ENCODE data around the gene PIP4K2C.
A peak's percentile ranks its signal among the peaks of the same experiment; 100 is the strongest.

Gene PIP4K2C

DNA sequence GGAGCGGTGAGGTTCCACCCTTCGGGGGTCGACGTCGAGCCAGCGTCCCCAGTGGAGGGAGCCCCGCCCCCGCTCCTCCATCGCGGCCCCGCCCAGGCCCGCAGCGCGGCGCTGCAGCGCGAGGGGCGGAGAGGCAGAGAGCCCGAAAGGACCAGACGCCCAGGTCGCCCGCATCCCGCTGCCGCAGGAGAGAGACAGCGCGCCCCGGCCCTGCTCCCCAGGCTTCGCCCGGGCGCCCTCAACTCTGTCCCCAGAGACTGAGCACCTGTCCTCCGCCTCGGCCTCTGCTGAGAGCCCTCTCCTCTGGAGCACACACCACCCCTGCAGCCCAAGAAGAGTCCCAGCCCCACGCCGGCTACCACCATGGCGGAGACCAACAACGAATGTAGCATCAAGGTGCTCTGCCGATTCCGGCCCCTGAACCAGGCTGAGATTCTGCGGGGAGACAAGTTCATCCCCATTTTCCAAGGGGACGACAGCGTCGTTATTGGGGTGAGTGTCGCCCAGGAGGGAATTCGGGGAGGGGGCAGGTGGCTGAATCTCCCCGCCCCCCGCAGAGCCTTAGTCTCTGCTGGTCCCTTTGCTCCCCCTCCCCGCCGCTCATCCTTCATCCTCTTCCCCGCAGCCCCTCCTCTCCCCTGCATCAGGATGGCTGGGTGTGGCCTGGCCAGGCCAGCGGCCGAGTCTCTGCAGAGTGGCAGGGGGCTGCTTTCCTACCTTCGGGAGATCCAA lies 40.9 kb upstream of the PIP4K2C start, which contains the start of gene KIF5A:
KIF5A (plus strand) TSS at position 136 of the 732 bp plus-strand sequence; CDS start at position 364, 228 bp downstream.
- no peak for TF ChIP-seq EZH2 (IDR thresholded peaks at IDR 0.05; ENCODE audit: borderline replicate concordance, low read depth, low read length, severe bottlenecking)
- TF ChIP-seq, protein P1, sequence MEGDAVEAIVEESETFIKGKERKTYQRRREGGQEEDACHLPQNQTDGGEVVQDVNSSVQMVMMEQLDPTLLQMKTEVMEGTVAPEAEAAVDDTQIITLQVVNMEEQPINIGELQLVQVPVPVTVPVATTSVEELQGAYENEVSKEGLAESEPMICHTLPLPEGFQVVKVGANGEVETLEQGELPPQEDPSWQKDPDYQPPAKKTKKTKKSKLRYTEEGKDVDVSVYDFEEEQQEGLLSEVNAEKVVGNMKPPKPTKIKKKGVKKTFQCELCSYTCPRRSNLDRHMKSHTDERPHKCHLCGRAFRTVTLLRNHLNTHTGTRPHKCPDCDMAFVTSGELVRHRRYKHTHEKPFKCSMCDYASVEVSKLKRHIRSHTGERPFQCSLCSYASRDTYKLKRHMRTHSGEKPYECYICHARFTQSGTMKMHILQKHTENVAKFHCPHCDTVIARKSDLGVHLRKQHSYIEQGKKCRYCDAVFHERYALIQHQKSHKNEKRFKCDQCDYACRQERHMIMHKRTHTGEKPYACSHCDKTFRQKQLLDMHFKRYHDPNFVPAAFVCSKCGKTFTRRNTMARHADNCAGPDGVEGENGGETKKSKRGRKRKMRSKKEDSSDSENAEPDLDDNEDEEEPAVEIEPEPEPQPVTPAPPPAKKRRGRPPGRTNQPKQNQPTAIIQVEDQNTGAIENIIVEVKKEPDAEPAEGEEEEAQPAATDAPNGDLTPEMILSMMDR (IDR thresholded peaks at IDR 0.05; ENCODE audit: borderline replicate concordance, extremely low read depth, low read length, poor library complexity, severe bottlenecking), result no peak
- peaks cover 31% of the 10 kb centered on the region for H3K27me3 ChIP-seq (ENCODE audit: insufficient read depth, low read length, poor library complexity)
- peaks cover 19% of the 10 kb centered on the region for H3K79me2 ChIP-seq (ENCODE audit: insufficient read depth, low read length)
- DNase-seq, result no peak
- H4K20me1 ChIP-seq (ENCODE audit: insufficient read depth, low read length), result peaks cover 8% of the 10 kb centered on the region; the same call in 1 of the 2 replicates
- H3K9ac ChIP-seq (ENCODE audit: low read depth, low read length), result no peak within 1 kb of the TSS
- ATAC-seq (ENCODE audit: insufficient read depth, low read depth), result no peak
- H3K4me2 ChIP-seq (ENCODE audit: insufficient read depth, low read length), result no peak within 1 kb of the TSS
- peaks cover 13% of the 10 kb centered on the region; the same call in 1 of the 2 replicates for H3K36me3 ChIP-seq (ENCODE audit: insufficient read depth, low read length)
- H3K27ac ChIP-seq (ENCODE audit: low read length), result no peak within 1 kb of the TSS
- no peak within 1 kb of the TSS for H2AFZ ChIP-seq (ENCODE audit: low read depth, low read length)
- no peak within 1 kb of the TSS for H3K4me3 ChIP-seq (ENCODE audit: low read depth in 1 of 2, low read length in 2 of 2)
- peaks cover 21% of the 10 kb centered on the region for H3K4me1 ChIP-seq (ENCODE audit: insufficient read depth, low read length)
- H3K9me3 ChIP-seq (ENCODE audit: insufficient read depth, low read length, severe bottlenecking), result no peaks in the 10 kb centered on the region

DNA sequence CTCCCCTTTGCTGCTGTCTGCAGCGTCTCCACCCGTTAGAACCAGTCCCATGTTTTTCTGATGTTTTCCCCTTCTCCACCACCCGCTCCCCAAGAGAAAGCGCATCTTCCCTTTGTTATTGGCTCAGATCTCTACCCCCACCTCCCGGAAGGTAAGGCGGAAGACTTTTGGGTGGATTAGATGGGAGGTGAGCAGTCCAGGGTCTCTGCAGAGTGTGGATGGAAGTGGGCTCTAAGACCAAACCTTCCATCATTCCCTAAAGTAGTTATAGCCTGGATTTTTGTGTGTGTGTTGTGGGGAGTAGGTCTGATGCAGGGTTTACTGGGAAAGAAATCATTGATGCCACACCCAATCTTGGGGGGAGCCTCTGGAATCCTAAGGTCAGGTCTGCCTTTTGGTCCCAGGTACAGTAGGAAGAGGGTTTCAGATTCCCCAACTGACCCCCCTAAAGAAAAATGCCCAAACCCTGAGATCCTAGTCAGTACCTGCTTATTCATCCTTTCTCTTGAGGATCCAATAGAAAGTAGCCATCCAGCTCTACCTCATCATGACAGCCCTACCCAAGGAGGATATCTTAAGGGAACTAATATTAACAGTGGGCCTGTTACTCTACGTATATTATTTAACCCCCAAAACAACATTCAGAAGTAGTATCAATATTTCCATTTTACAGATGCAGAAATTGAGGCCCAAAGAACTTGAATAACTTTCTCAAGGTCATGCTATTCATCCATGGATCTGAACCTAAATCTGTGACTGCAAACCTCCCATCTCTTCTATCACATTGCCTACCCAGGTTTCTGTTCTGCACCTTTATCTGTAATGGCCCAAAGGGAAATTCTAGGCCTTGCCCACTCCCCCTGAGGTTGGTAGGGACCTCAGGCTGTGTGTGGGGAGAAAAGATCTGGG lies 40.1 kb upstream of the PIP4K2C start:
- Histone ChIP-seq H3K36me3 (ENCODE audit: insufficient read depth, low read length) (peaks cover 5% of the 10 kb centered on the region; the same call in 1 of the 2 replicates), H3K4me2 (ENCODE audit: insufficient read depth, low read length) (no peak overlapping the region), H3K4me1 (ENCODE audit: insufficient read depth, low read length) (peaks cover 13% of the 10 kb centered on the region), H3K9ac (ENCODE audit: low read depth, low read length) (no peak overlapping the region), H3K9me3 (ENCODE audit: insufficient read depth, low read length, severe bottlenecking) (no peaks in the 10 kb centered on the region), H3K27me3 (ENCODE audit: insufficient read depth, low read length, poor library complexity) (peaks cover 31% of the 10 kb centered on the region), H3K4me3 (ENCODE audit: low read depth in 1 of 2, low read length in 2 of 2) (no peak overlapping the region), H3K79me2 (ENCODE audit: insufficient read depth, low read length) (peaks cover 11% of the 10 kb centered on the region), H4K20me1 (ENCODE audit: insufficient read depth, low read length) (peaks cover 6% of the 10 kb centered on the region; the same call in 1 of the 2 replicates), H2AFZ (ENCODE audit: low read depth, low read length) (no peak overlapping the region), H3K27ac (ENCODE audit: low read length) (no peak overlapping the region)
- TF ChIP-seq, protein P1 (IDR thresholded peaks at IDR 0.05; ENCODE audit: borderline replicate concordance, extremely low read depth, low read length, poor library complexity, severe bottlenecking), result no peak
- TF ChIP-seq EZH2 (IDR thresholded peaks at IDR 0.05; ENCODE audit: borderline replicate concordance, low read depth, low read length, severe bottlenecking), result no peak
- DNase-seq (no peak), ATAC-seq (ENCODE audit: insufficient read depth, low read depth) (no peak)

DNA sequence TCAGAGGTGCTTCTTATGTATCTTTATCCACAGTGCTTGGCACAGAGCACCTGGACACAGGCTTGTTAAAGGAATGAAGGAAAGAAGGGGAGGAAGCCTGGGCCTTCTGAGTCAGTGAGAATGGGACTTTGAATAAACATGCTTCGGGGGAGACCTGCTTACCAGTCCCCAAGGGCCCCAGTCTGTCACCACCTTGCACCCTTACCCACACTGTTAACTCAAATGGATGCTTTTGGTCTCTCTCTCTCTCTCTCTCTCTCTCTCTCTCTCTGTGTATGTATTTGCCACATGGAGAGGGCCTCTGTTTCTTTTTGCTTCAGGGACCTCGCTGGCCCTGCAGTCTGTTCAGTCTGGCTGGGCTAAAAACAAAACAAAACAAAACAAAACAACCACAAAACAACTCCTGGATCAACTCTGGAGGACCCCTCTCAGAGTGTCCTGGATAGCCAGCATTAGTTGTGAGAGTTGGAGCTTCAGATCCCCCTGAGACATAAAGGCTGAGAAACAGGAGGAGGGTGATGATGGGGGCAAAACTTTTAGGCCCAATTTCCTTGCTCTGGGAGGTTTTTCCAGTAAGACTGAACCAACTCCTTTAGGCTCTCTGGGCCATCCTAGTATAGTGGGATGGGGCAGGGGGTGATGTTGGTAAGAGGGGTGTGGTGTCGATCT lies 39.2 kb upstream of the PIP4K2C start:
- no peak overlapping the region for H3K4me3 ChIP-seq (ENCODE audit: low read depth in 1 of 2, low read length in 2 of 2)

More for the DNA sequence above, 39.2 kb upstream of the PIP4K2C start:
- H3K27ac ChIP-seq (ENCODE audit: low read length), result no peak overlapping the region
- no peaks in the 10 kb centered on the region for H3K9me3 ChIP-seq (ENCODE audit: insufficient read depth, low read length, severe bottlenecking)
- ATAC-seq (ENCODE audit: insufficient read depth, low read depth) (no peak), DNase-seq (no peak)
- TF ChIP-seq, protein P1 (IDR thresholded peaks at IDR 0.05; ENCODE audit: borderline replicate concordance, extremely low read depth, low read length, poor library complexity, severe bottlenecking), result no peak
- no peak for TF ChIP-seq EZH2 (IDR thresholded peaks at IDR 0.05; ENCODE audit: borderline replicate concordance, low read depth, low read length, severe bottlenecking)
- peaks cover 31% of the 10 kb centered on the region for H3K27me3 ChIP-seq (ENCODE audit: insufficient read depth, low read length, poor library complexity)
- H2AFZ ChIP-seq (ENCODE audit: low read depth, low read length), result peak overlapping the region; percentile 11; the same call in 1 of the 2 replicates
- peaks cover 2% of the 10 kb centered on the region for H3K79me2 ChIP-seq (ENCODE audit: insufficient read depth, low read length)
- H3K9ac ChIP-seq (ENCODE audit: low read depth, low read length), result no peak overlapping the region
- peaks cover 1% of the 10 kb centered on the region; the same call in 1 of the 2 replicates for H3K36me3 ChIP-seq (ENCODE audit: insufficient read depth, low read length)
- no peak overlapping the region for H3K4me2 ChIP-seq (ENCODE audit: insufficient read depth, low read length)
- H4K20me1 ChIP-seq (ENCODE audit: insufficient read depth, low read length), result no peaks in the 10 kb centered on the region
- H3K4me1 ChIP-seq (ENCODE audit: insufficient read depth, low read length), result peaks cover 7% of the 10 kb centered on the region
